OCI-LY7 (cell line): ENCODE measurements around the gene TMPRSS5. TPM values are rescaled to one million over a fixed set of nuclear protein-coding genes. Genes with fewer than 3 reads are reported as not detected.

Source experiments
- BruUV-seq: library from RNA; stranded (reverse); fragments of 400-500 nt; replicated peaks from 2 replicates; lab custom pipeline; 2021; lab: Mats Ljungman, UMichigan
- CTCF ChIA-PET: fragments of 300-600 bp; sonication (Branson Sonifier 250); formaldehyde crosslinking; loops from one replicate; lab custom pipeline; 2022; ENCODE audit warnings: antibody characterized with exemption; ENCODE audit not compliant: unreplicated experiment; lab: Charles Lee
- POLR2A ChIA-PET: fragments of 300-600 bp; sonication (Branson Sonifier 250); formaldehyde crosslinking; loops from one replicate; lab custom pipeline; 2022; ENCODE audit warnings: antibody characterized with exemption; lab: Charles Lee
- DNase-seq: peaks from one replicate; pipeline ENCODE4 v3.0.0-alpha.2; 2015; ENCODE audit warnings: low spot score
- H2AFZ ChIP-seq: fragments of 200-600 bp; sonication (generic), shearing (Covaris generic); 2 replicates; pipeline ENCODE4 v1.6.1; 2014; ENCODE audit warnings: mild to moderate bottlenecking, antibody characterized with exemption, low read length, moderate library complexity
- H3K27ac ChIP-seq: fragments of 200-600 bp; sonication (generic); 2 replicates; pipeline ENCODE4 v1.5.1; 2014; ENCODE audit warnings: mixed run types, low read depth, mild to moderate bottlenecking, moderate library complexity, low read length, inconsistent platforms; ENCODE audit not compliant: poor library complexity, severe bottlenecking
- H3K36me3 ChIP-seq: fragments of 200-600 bp; sonication (generic); 2 replicates; pipeline ENCODE4 v1.6.1; 2014; ENCODE audit warnings: mild to moderate bottlenecking, antibody characterized with exemption, low read length, moderate library complexity, mixed read lengths; ENCODE audit not compliant: insufficient read depth
- H3K4me1 ChIP-seq: fragments of 200-600 bp; sonication (generic); 2 replicates; pipeline ENCODE4 v1.5.1; 2014; ENCODE audit warnings: mild to moderate bottlenecking, low read length; ENCODE audit not compliant: insufficient read depth, poor library complexity, severe bottlenecking
- H3K4me2 ChIP-seq: fragments of 200-600 bp; sonication (generic); 2 replicates; pipeline ENCODE4 v1.6.1; 2014; ENCODE audit warnings: mild to moderate bottlenecking, low read length
- H3K4me3 ChIP-seq: fragments of 200-600 bp; sonication (generic); 2 replicates; pipeline ENCODE4 v1.5.1; 2014; ENCODE audit warnings: mild to moderate bottlenecking, low read depth, low read length; ENCODE audit not compliant: poor library complexity, severe bottlenecking
- H3K79me2 ChIP-seq: fragments of 200-600 bp; sonication (generic); 2 replicates; pipeline ENCODE4 v1.6.1; 2016; ENCODE audit warnings: low read depth, mild to moderate bottlenecking, low read length, moderate library complexity, mixed read lengths; ENCODE audit not compliant: insufficient read depth
- H3K9me2 ChIP-seq: fragments of 200-600 bp; sonication (generic); 2 replicates; pipeline ENCODE4 v1.6.1; 2016; ENCODE audit warnings: mild to moderate bottlenecking, low read length, mixed read lengths; ENCODE audit not compliant: insufficient read depth
- H3K9me3 ChIP-seq: fragments of 200-600 bp; sonication (generic); 2 replicates; pipeline ENCODE4 v1.6.1; 2014; ENCODE audit warnings: mild to moderate bottlenecking, mixed run types, low read length, mixed read lengths
- H4K20me1 ChIP-seq: fragments of 200-600 bp; sonication (generic); 2 replicates; pipeline ENCODE4 v1.6.1; 2014; ENCODE audit warnings: mild to moderate bottlenecking, antibody characterized with exemption, low read length, moderate library complexity, mixed read lengths; ENCODE audit not compliant: insufficient read depth
- EZH2phosphoT487 ChIP-seq: fragments of 200-600 bp; sonication (generic); IDR thresholded peaks from 2 replicates; pipeline ENCODE4 v1.6.1; 2018; ENCODE audit warnings: low read depth, borderline replicate concordance, mild to moderate bottlenecking, mixed run types, antibody characterized with exemption, low read length, moderate library complexity, mixed read lengths
- intact Hi-C: fragments of 100-400 bp; cut with micrococcal nuclease; formaldehyde crosslinking; loops from one replicate; pipeline ENCODE4 v1.10.0; 2022; ENCODE audit not compliant: unreplicated experiment
- total RNA-seq, 2 experiments: library from RNA; depleted of rRNA in 1 of 2; stranded (reverse); fragments of >200 nt in 1 of 2; shearing (Covaris generic) in 1 of 2; gene quantifications; 2 replicates each; pipeline ENCODE4 v1.2.3, GENCODE V29; 2014 to 2022
- TF ChIP-seq, protein P1 (sequence below): fragments of 200-600 bp; sonication (generic); conservative IDR thresholded peaks from 2 replicates; pipeline ENCODE4 v1.5.1; 2014; ENCODE audit warnings: mild to moderate bottlenecking, antibody characterized with exemption, low read length, moderate library complexity, mixed read lengths

TMPRSS5 gene
- total RNA-seq, 2 experiments from 2014 or later = 0.50 to 0.65 TPM

DNA sequence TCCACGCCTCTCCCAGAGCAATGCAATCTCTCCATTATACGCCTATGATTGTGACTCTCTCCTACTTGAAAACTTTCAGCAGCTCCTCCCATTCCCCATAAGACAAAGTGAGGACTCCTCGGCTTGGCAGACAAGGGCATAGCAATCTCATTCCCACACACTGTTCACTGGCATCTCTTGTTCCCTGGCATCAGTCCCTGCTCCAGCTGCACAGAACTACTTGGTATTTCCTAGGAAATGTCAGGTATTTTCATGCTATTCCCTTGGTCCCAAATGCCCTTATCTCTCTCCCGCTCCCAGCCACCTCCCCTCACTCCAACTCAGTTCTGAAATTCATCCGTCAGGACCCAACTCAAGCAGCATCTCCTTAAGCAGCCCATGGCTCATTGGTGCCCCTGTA is 28.4 kb downstream of the TMPRSS5 start:
- H3K4me1 ChIP-seq = no peaks in the 10 kb centered on the region
- intact Hi-C loops = no loop called here
- ChIA-PET CTCF (no interaction called here), POLR2A (no interaction called here)
- BruUV-seq = no TSS peak
- H3K27ac ChIP-seq = no peak overlapping the region
- H3K9me2 ChIP-seq = no peaks in the 10 kb centered on the region
- no peaks in the 10 kb centered on the region for H4K20me1 ChIP-seq
- no peak overlapping the region for H3K4me2 ChIP-seq
- H3K9me3 ChIP-seq = no peaks in the 10 kb centered on the region
- no peaks in the 10 kb centered on the region for H3K36me3 ChIP-seq
- DNase-seq = no peak
- no peak overlapping the region for H2AFZ ChIP-seq
- TF ChIP-seq, protein P1, sequence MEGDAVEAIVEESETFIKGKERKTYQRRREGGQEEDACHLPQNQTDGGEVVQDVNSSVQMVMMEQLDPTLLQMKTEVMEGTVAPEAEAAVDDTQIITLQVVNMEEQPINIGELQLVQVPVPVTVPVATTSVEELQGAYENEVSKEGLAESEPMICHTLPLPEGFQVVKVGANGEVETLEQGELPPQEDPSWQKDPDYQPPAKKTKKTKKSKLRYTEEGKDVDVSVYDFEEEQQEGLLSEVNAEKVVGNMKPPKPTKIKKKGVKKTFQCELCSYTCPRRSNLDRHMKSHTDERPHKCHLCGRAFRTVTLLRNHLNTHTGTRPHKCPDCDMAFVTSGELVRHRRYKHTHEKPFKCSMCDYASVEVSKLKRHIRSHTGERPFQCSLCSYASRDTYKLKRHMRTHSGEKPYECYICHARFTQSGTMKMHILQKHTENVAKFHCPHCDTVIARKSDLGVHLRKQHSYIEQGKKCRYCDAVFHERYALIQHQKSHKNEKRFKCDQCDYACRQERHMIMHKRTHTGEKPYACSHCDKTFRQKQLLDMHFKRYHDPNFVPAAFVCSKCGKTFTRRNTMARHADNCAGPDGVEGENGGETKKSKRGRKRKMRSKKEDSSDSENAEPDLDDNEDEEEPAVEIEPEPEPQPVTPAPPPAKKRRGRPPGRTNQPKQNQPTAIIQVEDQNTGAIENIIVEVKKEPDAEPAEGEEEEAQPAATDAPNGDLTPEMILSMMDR = no peak
- TF ChIP-seq EZH2phosphoT487 = no peak
- no peak overlapping the region for H3K4me3 ChIP-seq
- H3K79me2 ChIP-seq = no peaks in the 10 kb centered on the region

- Histone ChIP-seq H3K4me2 (no peak overlapping the region), H3K4me3 (no peak overlapping the region), H3K36me3 (no peaks in the 10 kb centered on the region), H3K9me2 (no peaks in the 10 kb centered on the region), H2AFZ (no peak overlapping the region), H3K79me2 (no peaks in the 10 kb centered on the region), H3K4me1 (no peaks in the 10 kb centered on the region), H3K27ac (no peak overlapping the region), H4K20me1 (no peaks in the 10 kb centered on the region), H3K9me3 (no peaks in the 10 kb centered on the region)
- CTCF ChIA-PET = no interaction called here
- intact Hi-C loops = no loop called here
- TF ChIP-seq EZH2phosphoT487 = no peak
- TF ChIP-seq, protein P1 = no peak
- POLR2A ChIA-PET = no interaction called here
- no peak for DNase-seq
- no TSS peak for BruUV-seq
These were observed 30.5 kb downstream of the TMPRSS5 start for GRCh38 chr11:113675565-113675964.

DNA sequence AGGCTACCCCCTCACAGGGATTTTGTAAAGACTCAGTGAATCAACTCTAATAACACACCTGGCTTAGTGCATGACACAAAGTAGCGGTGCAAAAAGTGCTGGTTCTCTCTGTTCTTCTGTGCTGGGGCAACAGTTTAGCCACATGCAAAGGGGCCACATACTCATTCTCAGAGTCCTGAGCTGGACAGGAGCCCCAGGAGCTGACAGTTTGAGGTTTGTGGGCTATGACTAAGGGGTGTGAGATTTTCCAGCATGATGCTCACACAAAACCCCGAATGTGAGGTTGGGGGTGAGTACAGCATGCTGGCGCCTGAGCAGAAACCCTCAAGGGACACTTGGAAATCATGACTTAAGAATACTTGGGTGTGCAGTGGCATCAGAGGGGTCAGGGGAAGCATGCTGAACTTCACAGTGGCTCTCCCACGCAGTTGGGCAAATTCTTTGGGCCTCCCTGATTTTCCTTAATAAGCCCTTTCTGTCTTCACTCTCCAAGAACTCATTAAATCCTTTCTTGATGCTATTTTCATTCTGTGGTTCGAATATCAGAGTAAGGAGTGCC is 31.0 kb downstream of the TMPRSS5 start:
- no peaks in the 10 kb centered on the region for H3K36me3 ChIP-seq
- H3K4me3 ChIP-seq = no peak overlapping the region
- H3K9me2 ChIP-seq = no peaks in the 10 kb centered on the region
- no TSS peak for BruUV-seq
- H3K4me2 ChIP-seq = no peak overlapping the region
- H4K20me1 ChIP-seq = no peaks in the 10 kb centered on the region
- H3K9me3 ChIP-seq = no peaks in the 10 kb centered on the region
- no peak overlapping the region for H3K27ac ChIP-seq
- H3K79me2 ChIP-seq = no peaks in the 10 kb centered on the region
- intact Hi-C loops = no loop called here
- no peak overlapping the region for H2AFZ ChIP-seq
- CTCF ChIA-PET = no interaction called here
- TF ChIP-seq, protein P1 = no peak
- no peak for TF ChIP-seq EZH2phosphoT487
- DNase-seq = no peak
- POLR2A ChIA-PET = no interaction called here
- no peaks in the 10 kb centered on the region for H3K4me1 ChIP-seq
